K562 (cell line): Measurements from ENCODE around the gene UTS2R. TPM values are rescaled to one million over a fixed set of nuclear protein-coding genes. Genes with fewer than 3 reads are reported as not detected.

ENCODE experiments used
- ARID1B ChIP-seq: fragments of 450-650 bp; IDR thresholded peaks from 2 replicates; pipeline ENCODE4 v1.6.1; 2016; ENCODE audit warnings: antibody characterized with exemption, mild to moderate bottlenecking, inconsistent platforms
- BRCA1 ChIP-seq, 2 experiments: fragments of 450-650 bp in 1 of 2; sonication (generic) in 1 of 2; formaldehyde crosslinking in 1 of 2; IDR thresholded peaks; 2 replicates each; pipeline versions ENCODE4 v1.5.0 to v1.6.1; 2017 to 2020; ENCODE audit warnings: mild to moderate bottlenecking in 1 of 2, missing genetic modification reagents in 1 of 2
- CBFA2T3 ChIP-seq: fragments of 450-650 bp; IDR thresholded peaks from 2 replicates; pipeline ENCODE4 v1.6.1; 2017
- ELF1 ChIP-seq: fragments of 200-800 bp; sonication (Bioruptor generic); IDR thresholded peaks from 2 replicates; pipeline ENCODE4 v1.6.1; 2016; ENCODE audit warnings: missing genetic modification characterization, missing compliant biosample characterization
- FOXP4 ChIP-seq: sonication (generic); formaldehyde crosslinking; IDR thresholded peaks from 2 replicates; pipeline ENCODE4 v1.8.0; 2022; ENCODE audit warnings: mild to moderate bottlenecking, missing genetic modification reagents, borderline replicate concordance
- GATA2 ChIP-seq: sonication (generic); formaldehyde crosslinking; IDR thresholded peaks from 2 replicates; pipeline ENCODE4 v1.4.0; 2020; ENCODE audit warnings: mild to moderate bottlenecking, missing genetic modification reagents
- GATAD2A ChIP-seq: fragments of 450-650 bp; IDR thresholded peaks from 2 replicates; pipeline ENCODE4 v1.6.1; 2017
- HNRNPLL ChIP-seq: fragments of 200-400 bp; formaldehyde crosslinking; IDR thresholded peaks from 2 replicates; pipeline ENCODE4 v1.6.1; 2017; ENCODE audit warnings: low read length, low read depth, mild to moderate bottlenecking; ENCODE audit not compliant: poor library complexity, severe bottlenecking
- IRF1 ChIP-seq: sonication (generic); formaldehyde crosslinking; IDR thresholded peaks from 2 replicates; pipeline ENCODE4 v1.8.0; 2022; ENCODE audit warnings: missing genetic modification reagents, mild to moderate bottlenecking, borderline replicate concordance
- IRF2 ChIP-seq: sonication (generic); formaldehyde crosslinking; IDR thresholded peaks from 2 replicates; pipeline ENCODE4 v1.8.1; 2022; ENCODE audit warnings: mild to moderate bottlenecking, missing genetic modification reagents
- LCOR ChIP-seq: sonication (generic); formaldehyde crosslinking; IDR thresholded peaks from 2 replicates; pipeline ENCODE4 v1.8.0; 2022; ENCODE audit warnings: mild to moderate bottlenecking, missing genetic modification reagents
- NR3C1 ChIP-seq: sonication (generic); formaldehyde crosslinking; IDR thresholded peaks from 2 replicates; pipeline ENCODE4 v1.8.1; 2022; ENCODE audit warnings: missing genetic modification reagents
- PATZ1 ChIP-seq: fragments of 250-450 bp; sonication (Bioruptor Pico); IDR thresholded peaks from 2 replicates; pipeline ENCODE4 v1.5.0; 2020; ENCODE audit warnings: mild to moderate bottlenecking, borderline replicate concordance
- PHTF2 ChIP-seq: fragments of 250-450 bp; sonication (Bioruptor Pico); IDR thresholded peaks from 2 replicates; pipeline ENCODE4 v1.5.0; 2021; ENCODE audit warnings: mild to moderate bottlenecking
- PTTG1 ChIP-seq: fragments of 450-650 bp; IDR thresholded peaks from 2 replicates; pipeline ENCODE4 v1.6.1; 2016; ENCODE audit warnings: low read depth, mild to moderate bottlenecking, missing genetic modification characterization, missing compliant biosample characterization
- RFX5 ChIP-seq: IDR thresholded peaks from 2 replicates; pipeline ENCODE4 v1.6.1; 2011; ENCODE audit warnings: low read depth, mild to moderate bottlenecking, improper control_type of control experiment, low read length
- ZBTB33 ChIP-seq: sonication (generic); formaldehyde crosslinking; IDR thresholded peaks from 2 replicates; pipeline ENCODE4 v1.8.1; 2023; ENCODE audit warnings: mild to moderate bottlenecking, missing genetic modification reagents
- ZNF274 ChIP-seq: IDR thresholded peaks from 2 replicates; pipeline ENCODE4 v1.6.1; 2011; ENCODE audit warnings: low read depth, mild to moderate bottlenecking, low read length, moderate library complexity, borderline replicate concordance
- ZNF57 ChIP-seq: fragments of 450-650 bp; formaldehyde crosslinking; IDR thresholded peaks from 2 replicates; pipeline ENCODE4 v1.4.0; 2020; ENCODE audit warnings: mild to moderate bottlenecking, moderate library complexity
- ZNF79 ChIP-seq: fragments of 250-450 bp; sonication (Bioruptor Pico); IDR thresholded peaks from 2 replicates; pipeline ENCODE4 v1.4.0; 2020; ENCODE audit warnings: low read depth, mild to moderate bottlenecking, moderate library complexity
- polyA plus RNA-seq, 8 experiments: library from polyadenylated mRNA; depleted of rRNA in 4 of 8; stranded (reverse) in 5 of 8; unstranded in 3 of 8; fragments of >200 nt; fragmentation: Nextera tagmentation in 2 of 8; fragmentation: Illumina TruSeq in 1 of 8; extraction: Ambion mirVana in 2 of 8; extraction: Trizol in 1 of 8; gene quantifications; 2 replicates each; pipeline versions ENCODE4 v1.2.1 to v1.2.3, GENCODE V29; 2011 to 2014; ENCODE audit warnings: inconsistent platforms in 1 of 8, missing spikeins in 1 of 8
- total RNA-seq, 7 experiments: library from RNA; depleted of rRNA in 6 of 7; stranded (reverse); fragments of >200 nt in 6 of 7; fragmentation: Illumina TruSeq in 2 of 7; extraction: Trizol in 2 of 7; gene quantifications; 2 replicates each; pipeline versions ENCODE4 v1.2.1 to v1.2.3, GENCODE V29; 2011 to 2021; ENCODE audit warnings: low replicate concordance in 1 of 7

Gene UTS2R
- total and polyA plus RNA-seq, 9 of the 15 experiments (the other 6 are each of a cell fraction or from before 2014, with no cell fraction given), result 0.22 TPM; not detected in 8

GRCh38 chr17:82358465-82359350 lies 12.9 kb upstream of the UTS2R start, which contains the start of gene TEX19 (continued):
- TF ChIP-seq GATA2 (no peak), ZNF274 (no peak), ZBTB33 (CRISPR knock-in tag) (peak; percentile 57; the same call in 1 of the 2 replicates), PTTG1 (tag) (no peak), ZNF79 (no peak), NR3C1 (CRISPR knock-in tag) (peak; percentile 88), ELF1 (tag) (peak; percentile 75), GATAD2A (no peak), PHTF2 (CRISPR knock-in tag) (no peak), IRF2 (CRISPR knock-in tag) (0 out of 2 replicates have a peak, but pooled peaks have one; percentile 30), FOXP4 (CRISPR knock-in tag) (0 out of 2 replicates have a peak, but pooled peaks have one; percentile 38), LCOR (CRISPR knock-in tag) (peak; percentile 89), CBFA2T3 (peak; percentile 12; the same call in 1 of the 2 replicates), HNRNPLL (no peak), PATZ1 (CRISPR knock-in tag) (no peak), IRF1 (CRISPR knock-in tag) (peak; percentile 79; the same call in 1 of the 2 replicates), RFX5 (no peak), ZNF57 (no peak), ARID1B (peak; percentile 46; the same call in 1 of the 2 replicates), BRCA1 (IDR thresholded peaks at IDR 0.05) (no peak), BRCA1 (CRISPR knock-in tag; IDR thresholded peaks at IDR 0.05) (0 out of 2 replicates have a peak, but pooled peaks have one; percentile 69)
